GM12878 (cell line): ENCODE measurements around the gene RADIL.

Experiments
- CEBPB ChIP-seq, 2 experiments: fragments of 150-350 bp in 1 of 2; IDR thresholded peaks; 2 replicates each; pipeline ENCODE4 v1.6.1; 2012 to 2014; ENCODE audit warnings: low read depth in 2 of 2, low read length in 2 of 2, borderline replicate concordance in 1 of 2, inconsistent platforms in 1 of 2
- CREM ChIP-seq: IDR thresholded peaks from 2 replicates; pipeline ENCODE4 v1.6.1; 2014; ENCODE audit warnings: antibody characterized with exemption, low read depth
- ELK1 ChIP-seq: IDR thresholded peaks from 2 replicates; pipeline ENCODE4 v1.6.1; 2012; ENCODE audit warnings: low read depth, low read length, improper control_type of control experiment
- GABPA ChIP-seq: IDR thresholded peaks from 2 replicates; pipeline ENCODE4 v1.6.1; 2014; ENCODE audit warnings: antibody characterized with exemption, low read depth, mild to moderate bottlenecking, inconsistent platforms
- MYC ChIP-seq: IDR thresholded peaks from 2 replicates; pipeline ENCODE4 v1.6.1; 2011; ENCODE audit warnings: mild to moderate bottlenecking, low read length, moderate library complexity, inconsistent platforms; ENCODE audit not compliant: insufficient read depth, insufficient replicate concordance, insufficient read length, severe bottlenecking
- NRF1 ChIP-seq: conservative IDR thresholded peaks from 2 replicates; pipeline ENCODE4 v1.6.1; 2011; ENCODE audit warnings: mild to moderate bottlenecking, low read depth, low read length, improper control_type of control experiment
- RAD21 ChIP-seq: IDR thresholded peaks from 2 replicates; pipeline ENCODE4 v1.6.1; 2011; ENCODE audit warnings: mild to moderate bottlenecking, low read depth, low read length, moderate library complexity; ENCODE audit not compliant: insufficient read depth
- SREBF1 ChIP-seq: IDR thresholded peaks from 2 replicates; pipeline ENCODE4 v1.6.1; 2012; ENCODE audit warnings: mild to moderate bottlenecking, low read length
- ZNF274 ChIP-seq: IDR thresholded peaks from one replicate; pipeline ENCODE4 v1.8.0; 2011; ENCODE audit not compliant: insufficient read length, insufficient read depth
- TF ChIP-seq, protein P1 (sequence below), 3 experiments: IDR thresholded peaks in 2 of 3; conservative IDR thresholded peaks in 1 of 3; 2 replicates each; pipeline ENCODE4 v1.5.1; 2011; ENCODE audit warnings: low read depth in 3 of 3, low read length in 3 of 3, mild to moderate bottlenecking in 3 of 3, control low read depth in 2 of 3, moderate library complexity in 2 of 3, inconsistent platforms in 1 of 3, mixed read lengths in 1 of 3; ENCODE audit not compliant: control insufficient read depth in 2 of 3, insufficient read depth in 1 of 3; ENCODE audit errors: extremely low read depth in 1 of 3
- TF ChIP-seq, protein P2 (sequence below): fragments of 450-650 bp; IDR thresholded peaks from 2 replicates; pipeline ENCODE4 v1.6.1; 2017; ENCODE audit warnings: mild to moderate bottlenecking, low read depth, inconsistent platforms; ENCODE audit not compliant: poor library complexity, severe bottlenecking
- TF ChIP-seq, protein P3 (sequence below): fragments of 450-650 bp; IDR thresholded peaks from 2 replicates; pipeline ENCODE4 v1.6.1; 2017; ENCODE audit warnings: mild to moderate bottlenecking, moderate library complexity

- no peak for TF ChIP-seq CEBPB (IDR thresholded peaks at IDR 0.05; ENCODE audit: borderline replicate concordance in 1 of 2, low read depth in 2 of 2, low read length in 2 of 2)
- TF ChIP-seq ZNF274, result no peak
- no peak for TF ChIP-seq SREBF1
- no peak for TF ChIP-seq RAD21
- no peak for TF ChIP-seq NRF1
- TF ChIP-seq, protein P1, sequence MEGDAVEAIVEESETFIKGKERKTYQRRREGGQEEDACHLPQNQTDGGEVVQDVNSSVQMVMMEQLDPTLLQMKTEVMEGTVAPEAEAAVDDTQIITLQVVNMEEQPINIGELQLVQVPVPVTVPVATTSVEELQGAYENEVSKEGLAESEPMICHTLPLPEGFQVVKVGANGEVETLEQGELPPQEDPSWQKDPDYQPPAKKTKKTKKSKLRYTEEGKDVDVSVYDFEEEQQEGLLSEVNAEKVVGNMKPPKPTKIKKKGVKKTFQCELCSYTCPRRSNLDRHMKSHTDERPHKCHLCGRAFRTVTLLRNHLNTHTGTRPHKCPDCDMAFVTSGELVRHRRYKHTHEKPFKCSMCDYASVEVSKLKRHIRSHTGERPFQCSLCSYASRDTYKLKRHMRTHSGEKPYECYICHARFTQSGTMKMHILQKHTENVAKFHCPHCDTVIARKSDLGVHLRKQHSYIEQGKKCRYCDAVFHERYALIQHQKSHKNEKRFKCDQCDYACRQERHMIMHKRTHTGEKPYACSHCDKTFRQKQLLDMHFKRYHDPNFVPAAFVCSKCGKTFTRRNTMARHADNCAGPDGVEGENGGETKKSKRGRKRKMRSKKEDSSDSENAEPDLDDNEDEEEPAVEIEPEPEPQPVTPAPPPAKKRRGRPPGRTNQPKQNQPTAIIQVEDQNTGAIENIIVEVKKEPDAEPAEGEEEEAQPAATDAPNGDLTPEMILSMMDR (IDR thresholded peaks at IDR 0.05 in 2 of 3, conservative IDR thresholded peaks at IDR 0.05 in 1 of 3; ENCODE audit: control insufficient read depth in 2 of 3, extremely low read depth in 1 of 3, insufficient read depth in 1 of 3, low read depth in 3 of 3, low read length in 3 of 3), result no peak
- no peak for TF ChIP-seq MYC
- TF ChIP-seq, protein P2, sequence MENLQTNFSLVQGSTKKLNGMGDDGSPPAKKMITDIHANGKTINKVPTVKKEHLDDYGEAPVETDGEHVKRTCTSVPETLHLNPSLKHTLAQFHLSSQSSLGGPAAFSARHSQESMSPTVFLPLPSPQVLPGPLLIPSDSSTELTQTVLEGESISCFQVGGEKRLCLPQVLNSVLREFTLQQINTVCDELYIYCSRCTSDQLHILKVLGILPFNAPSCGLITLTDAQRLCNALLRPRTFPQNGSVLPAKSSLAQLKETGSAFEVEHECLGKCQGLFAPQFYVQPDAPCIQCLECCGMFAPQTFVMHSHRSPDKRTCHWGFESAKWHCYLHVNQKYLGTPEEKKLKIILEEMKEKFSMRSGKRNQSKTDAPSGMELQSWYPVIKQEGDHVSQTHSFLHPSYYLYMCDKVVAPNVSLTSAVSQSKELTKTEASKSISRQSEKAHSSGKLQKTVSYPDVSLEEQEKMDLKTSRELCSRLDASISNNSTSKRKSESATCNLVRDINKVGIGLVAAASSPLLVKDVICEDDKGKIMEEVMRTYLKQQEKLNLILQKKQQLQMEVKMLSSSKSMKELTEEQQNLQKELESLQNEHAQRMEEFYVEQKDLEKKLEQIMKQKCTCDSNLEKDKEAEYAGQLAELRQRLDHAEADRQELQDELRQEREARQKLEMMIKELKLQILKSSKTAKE, result no peak
- TF ChIP-seq, protein P3, sequence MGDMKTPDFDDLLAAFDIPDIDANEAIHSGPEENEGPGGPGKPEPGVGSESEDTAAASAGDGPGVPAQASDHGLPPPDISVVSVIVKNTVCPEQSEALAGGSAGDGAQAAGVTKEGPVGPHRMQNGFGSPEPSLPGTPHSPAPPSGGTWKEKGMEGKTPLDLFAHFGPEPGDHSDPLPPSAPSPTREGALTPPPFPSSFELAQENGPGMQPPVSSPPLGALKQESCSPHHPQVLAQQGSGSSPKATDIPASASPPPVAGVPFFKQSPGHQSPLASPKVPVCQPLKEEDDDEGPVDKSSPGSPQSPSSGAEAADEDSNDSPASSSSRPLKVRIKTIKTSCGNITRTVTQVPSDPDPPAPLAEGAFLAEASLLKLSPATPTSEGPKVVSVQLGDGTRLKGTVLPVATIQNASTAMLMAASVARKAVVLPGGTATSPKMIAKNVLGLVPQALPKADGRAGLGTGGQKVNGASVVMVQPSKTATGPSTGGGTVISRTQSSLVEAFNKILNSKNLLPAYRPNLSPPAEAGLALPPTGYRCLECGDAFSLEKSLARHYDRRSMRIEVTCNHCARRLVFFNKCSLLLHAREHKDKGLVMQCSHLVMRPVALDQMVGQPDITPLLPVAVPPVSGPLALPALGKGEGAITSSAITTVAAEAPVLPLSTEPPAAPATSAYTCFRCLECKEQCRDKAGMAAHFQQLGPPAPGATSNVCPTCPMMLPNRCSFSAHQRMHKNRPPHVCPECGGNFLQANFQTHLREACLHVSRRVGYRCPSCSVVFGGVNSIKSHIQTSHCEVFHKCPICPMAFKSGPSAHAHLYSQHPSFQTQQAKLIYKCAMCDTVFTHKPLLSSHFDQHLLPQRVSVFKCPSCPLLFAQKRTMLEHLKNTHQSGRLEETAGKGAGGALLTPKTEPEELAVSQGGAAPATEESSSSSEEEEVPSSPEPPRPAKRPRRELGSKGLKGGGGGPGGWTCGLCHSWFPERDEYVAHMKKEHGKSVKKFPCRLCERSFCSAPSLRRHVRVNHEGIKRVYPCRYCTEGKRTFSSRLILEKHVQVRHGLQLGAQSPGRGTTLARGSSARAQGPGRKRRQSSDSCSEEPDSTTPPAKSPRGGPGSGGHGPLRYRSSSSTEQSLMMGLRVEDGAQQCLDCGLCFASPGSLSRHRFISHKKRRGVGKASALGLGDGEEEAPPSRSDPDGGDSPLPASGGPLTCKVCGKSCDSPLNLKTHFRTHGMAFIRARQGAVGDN, result no peak
- TF ChIP-seq ELK1, result no peak
- no peak for TF ChIP-seq CREM
- no peak for TF ChIP-seq GABPA
These were observed 65.3 kb downstream of the RADIL start for GRCh38 chr7:4818000-4818794.
